GM19328 (cell line): Measurements from ENCODE around the gene ZSCAN31.

Experiments
- ATAC-seq: cut with Tn5 transposase; IDR thresholded peaks from one replicate; pipeline ENCODE4 v1.9.1; 2021; ENCODE audit warnings: mild to moderate bottlenecking, moderate library complexity; ENCODE audit not compliant: unreplicated experiment

ZSCAN31 gene

DNA sequence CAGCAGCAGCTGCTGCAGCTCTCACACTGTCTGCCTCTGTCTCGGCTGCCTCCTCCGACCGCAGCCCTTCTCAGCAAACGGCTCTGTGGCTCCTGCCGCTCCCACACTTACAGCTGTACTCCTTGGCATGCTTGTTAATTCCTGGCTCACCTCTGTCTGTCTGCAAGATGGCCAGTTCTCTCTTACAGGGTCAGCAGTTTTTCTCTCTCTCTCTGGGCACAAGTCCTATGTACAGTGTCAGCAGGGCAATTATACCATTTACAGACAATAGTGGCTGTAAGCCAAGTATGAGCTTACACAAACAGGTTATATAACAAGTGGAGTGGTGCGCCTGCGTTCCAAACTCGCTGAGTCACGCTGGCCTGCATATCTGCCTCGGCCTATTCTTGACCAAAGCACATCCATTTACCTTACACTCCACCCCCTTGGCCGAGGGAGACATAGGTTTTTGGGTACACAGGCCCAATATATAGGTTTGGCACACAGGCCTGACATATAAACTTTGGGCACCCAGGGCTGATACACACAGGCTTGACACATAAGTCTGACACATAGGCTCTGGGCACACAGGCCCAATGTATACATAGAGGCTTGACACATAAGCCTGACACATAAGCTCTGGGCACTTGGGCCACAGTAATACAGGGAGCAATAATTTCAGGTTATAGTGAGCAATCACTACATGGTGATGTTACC, 18.2 kb upstream of the ZSCAN31 start:
- ATAC-seq: no peak

DNA sequence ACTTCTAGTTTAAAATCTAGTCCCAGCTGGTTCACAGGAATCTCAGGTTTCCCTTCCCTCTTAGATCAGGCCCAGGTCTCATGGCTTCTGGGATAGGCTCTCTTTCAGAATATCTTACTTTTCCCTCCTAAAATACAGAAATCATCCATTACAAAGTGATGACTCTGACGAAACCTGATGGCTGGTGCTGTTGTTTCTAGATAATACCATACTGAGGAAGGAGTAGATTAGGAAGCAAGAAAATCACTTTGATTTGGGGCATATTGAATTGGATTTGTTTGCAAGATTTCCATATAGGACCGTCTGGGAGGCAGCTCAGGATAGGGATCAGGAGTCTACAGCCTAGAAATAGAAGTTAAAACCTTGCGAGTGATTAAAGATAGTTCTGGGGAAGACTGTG, 17.4 kb upstream of the ZSCAN31 start:
- no peak for ATAC-seq

DNA sequence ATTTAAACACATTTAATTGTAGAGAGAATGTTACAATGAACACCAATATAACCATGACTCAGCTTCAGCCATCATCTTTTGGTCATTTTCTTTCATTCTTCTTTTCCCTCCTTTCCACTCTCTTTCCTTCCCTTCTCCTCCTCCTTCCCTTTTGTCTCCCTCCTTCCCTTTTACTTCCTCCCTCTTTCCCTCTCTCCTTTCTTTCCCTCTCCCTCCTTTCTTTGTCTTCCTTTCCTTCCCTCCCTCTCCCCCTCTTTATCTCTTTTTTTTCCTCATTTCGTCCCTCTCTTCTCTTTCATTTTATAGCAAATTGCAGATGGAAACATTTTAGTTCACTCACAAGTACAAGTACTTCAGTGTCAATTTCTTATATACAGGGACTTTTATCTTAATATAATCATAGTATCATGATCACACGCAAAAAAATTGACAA, 15.6 kb upstream of the ZSCAN31 start:
- no peak for ATAC-seq

DNA sequence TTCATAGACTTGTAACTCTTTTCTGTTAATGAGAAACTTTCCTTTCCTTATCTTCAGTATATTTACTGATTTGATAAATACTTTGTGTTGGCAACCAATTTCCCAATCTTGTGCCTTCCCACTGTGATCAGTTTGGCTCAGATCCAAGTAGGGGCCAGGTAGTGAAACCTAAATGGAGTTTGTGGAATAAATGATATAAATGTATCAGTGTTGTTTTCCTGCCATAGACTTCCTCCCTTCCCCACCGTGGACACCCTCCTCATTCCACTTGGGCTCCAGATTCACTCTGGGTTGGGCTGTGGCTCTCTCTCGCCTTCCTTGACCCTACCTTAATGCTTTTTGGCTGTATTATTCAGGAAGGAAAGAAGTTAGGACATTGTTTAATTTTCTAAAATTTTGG, 15.1 kb upstream of the ZSCAN31 start:
- no peak for ATAC-seq

DNA sequence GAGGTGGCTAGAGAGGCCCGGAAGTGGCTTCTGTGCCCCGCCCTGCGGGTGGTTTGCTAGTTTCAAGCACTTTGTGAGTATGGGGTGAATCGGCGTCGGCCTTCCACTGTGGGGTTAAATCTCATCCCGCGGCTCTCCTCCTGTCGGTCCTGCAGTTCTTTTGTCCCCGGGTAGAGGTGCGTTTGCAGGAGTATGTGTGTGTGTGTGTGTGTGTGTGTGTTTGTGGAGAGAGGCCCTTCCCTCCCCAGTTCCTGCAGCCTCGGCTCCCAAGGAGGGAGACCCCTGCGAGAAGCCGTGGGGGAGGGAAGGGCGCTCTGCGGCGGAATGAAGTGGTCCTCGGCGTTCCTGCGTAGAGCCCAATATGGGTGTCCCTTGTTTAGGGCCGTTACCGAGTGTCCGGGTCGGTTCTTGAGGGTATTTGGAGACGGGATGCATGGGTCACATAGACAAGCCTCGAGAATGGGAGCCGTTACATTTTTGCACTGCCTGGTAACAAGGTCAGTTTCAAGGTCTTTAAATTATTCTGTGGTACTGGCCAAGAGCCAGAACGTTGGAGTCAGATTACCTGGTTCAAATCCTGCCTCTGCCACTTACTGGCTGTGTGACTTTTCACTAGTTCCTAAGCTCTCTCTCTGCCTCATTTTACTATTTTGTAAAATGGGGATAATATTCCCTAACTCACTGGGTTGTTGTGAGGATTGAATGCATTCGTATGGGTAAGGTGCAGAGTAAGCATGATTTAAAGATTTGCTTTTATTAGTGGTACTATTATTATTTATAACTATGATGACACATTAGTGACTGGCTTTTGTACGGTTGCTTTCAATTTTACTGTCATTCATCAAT, 14.2 kb upstream of the ZSCAN31 start, which contains the start of gene ZKSCAN3:
ZKSCAN3 (plus strand) TSS at position 56 of the 846 bp plus-strand sequence. CDS start 9,640 bp downstream, outside the sequence.
- ATAC-seq: peak; percentile 99

DNA sequence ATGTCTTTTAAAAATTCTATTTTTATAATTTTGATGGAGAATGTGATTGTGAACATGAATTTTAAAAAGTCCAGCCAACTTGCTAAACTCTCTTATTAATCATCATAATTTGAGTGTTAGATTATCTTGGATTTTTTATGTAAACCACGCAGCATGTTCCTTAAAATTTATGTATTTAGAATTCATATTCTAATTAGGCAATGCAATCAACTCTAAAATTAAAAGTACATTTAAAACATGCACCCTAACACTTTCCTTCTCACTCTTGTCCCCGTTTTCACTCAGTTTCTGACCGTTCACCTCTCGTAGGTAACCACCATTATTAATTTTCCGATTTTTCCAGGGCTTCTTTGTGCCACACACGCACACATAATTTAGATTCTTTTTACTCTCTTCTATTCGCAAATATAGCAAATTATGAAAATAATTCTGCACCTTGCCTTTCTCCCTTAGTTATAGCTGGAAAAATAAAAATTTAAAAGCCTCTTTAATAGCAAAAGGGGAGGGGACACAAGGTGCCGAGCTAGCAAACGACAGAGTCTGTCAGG, 13.5 kb upstream of the ZSCAN31 start:
- peak; percentile 12 for ATAC-seq

DNA sequence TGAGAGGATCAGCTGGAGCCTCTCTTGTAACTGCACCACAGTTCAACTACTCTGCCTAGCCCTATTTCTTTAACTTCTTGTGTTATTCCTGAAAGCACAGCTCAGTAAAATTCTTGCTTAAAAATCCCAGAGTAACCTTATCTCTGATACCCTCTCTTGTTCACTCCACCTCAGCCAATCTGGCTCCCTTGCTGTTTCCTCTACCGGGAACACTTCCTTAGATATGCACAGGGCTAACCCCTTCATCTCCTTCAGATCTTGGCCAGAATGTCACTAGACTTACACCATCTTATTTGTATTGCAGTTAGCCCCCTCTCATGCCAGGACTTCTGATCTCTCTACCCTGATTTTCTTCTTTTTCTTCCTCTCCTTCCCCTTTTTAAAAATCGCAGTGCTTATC, 11.2 kb upstream of the ZSCAN31 start:
- no peak for ATAC-seq

DNA sequence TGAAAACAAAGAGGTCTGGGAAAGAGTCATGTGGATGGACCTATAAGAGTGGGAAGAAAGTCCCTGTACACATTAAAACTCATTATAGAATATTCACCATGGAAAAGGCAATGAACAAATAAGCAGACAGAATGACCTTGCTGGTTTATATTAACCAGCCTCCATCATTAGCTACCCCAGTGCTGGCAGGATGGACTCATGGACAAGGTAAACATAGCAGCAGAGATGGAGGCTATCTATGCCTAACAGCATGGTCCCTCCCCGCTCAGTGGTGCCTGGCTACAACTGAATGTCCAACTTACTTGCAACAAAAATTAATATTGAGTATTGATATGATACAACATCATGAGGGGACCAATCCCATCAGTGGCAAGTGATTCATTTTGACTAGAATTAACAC, 9.3 kb upstream of the ZSCAN31 start:
- no peak for ATAC-seq

DNA sequence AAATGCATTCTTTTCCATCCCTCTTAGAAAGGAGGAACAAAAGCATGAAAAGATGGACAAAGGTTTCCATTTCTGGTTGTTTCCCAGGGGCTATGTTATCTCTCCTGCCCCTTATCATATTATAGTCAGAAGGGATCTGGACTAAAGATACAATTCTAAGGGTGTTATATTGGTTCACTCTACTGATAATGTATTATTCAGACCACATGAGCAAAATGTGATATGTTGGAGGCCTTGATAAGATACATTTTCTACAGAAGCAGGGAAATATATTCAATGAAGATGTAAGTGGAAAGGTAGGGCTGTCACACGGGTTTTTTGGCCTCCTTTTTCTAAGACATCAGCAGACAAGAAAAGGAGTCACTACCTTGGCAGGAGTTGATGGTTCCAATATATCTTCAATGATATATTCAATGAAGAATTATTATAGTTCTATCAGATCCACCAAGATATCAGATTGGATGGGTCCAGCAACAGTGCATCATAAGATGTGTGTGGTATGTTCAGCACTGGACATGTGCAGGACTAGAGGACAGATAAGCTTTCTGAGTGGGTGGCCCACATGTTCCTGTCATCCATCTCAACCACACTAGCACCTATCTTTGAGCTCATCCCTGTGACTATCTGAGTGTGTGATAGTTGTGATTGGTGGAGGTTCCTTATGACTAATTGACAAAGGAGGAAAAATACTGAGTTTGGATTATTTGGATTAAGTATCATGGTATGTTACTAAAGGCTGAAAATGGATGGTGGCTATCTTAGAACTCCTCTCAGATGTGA, 8.1 kb upstream of the ZSCAN31 start:
- no peak for ATAC-seq

DNA sequence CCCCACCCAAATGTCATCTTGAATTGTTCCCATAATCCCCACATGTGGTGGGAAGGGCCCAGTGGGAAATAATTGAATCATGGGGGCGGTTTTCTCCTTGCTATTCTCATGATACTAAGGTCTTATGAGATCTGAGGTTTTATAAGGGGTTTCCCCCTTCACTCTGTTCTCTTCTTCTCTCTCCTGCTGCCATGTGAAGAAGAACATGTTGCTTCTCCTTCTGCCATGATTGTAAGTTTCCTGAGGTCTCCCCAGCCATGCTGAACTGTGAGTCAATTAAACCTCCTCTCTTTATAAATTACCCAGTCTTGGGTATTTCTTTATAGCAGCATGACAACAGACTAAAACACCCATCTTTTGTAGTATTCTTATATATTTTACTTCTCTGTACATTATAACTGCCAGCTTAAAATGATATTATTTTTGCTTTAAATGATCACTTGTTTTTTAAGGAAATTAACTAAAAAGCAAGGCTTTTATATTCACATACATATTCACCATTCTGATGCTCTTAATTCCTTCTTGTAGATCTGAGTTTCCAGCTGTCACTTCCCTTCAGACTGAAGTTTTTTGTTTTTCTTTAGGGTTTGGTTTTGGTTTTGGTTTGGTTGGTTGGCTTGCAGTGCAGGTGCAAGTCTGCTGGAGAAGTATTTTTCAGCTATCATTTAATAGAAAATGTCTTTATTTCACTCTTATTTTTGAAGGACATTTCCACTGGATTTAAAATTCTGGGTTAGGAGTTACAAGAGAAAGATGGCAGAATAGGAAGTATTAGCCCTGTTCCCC, 4.6 kb upstream of the ZSCAN31 start:
- no peak for ATAC-seq

DNA sequence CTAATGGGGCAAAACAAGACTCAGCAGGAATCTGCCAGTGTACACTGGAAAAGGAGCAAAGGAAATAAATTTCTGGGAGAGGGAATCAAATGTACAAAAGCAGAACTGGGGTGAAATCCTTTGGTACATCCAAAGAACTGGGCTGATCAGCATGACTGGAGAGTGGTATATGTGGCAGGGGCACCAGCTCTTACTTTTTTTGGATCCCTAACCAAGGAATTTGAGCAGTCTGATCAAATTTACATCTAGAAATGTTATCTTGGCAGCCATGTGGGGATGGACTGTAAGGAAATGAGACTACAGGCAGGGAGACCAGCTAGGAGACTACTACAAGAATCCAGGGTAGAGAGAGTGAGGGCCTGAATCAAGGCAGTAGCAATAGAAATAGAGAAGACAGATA, 1.2 kb upstream of the ZSCAN31 start:
- ATAC-seq: no peak

DNA sequence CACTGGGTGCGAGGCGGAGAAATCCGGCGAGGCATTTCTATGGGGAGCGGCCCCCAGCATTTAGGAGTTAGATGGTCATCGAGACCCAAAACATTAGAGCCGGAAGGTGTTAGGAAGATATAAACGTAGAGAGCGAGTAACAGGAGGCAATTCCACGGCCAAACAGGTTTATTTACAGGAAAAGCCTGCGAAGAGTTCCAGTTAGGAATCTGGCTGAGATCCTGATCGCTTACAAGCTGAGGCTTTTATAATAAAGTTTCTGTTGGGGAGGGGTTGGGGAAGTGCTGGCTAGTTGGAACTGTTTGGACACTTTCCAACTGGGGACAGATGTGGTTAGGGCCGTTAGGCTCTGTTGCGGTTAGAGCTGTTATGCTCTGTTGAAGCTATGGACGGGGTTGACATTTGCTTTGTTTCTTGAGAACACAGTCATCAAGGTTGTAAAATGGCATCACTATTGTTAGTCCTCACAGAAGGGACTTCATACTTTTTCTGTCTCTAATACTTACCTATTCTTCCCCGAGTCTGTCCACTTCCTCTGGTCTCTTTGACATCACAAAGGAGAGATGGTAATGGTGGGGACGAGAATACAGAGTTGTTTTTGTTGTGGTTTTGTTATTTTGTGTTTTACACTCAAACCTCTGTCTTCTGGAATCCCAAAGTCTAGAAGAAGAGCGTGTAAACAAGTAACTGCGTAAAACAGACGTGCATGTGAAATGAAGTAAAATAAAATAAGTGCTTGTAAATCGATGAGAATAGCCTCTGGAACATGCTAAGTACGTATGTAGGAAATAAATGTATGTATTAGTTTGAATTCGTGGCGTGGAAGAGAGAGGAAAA, 554 bp upstream of the ZSCAN31 start:
- ATAC-seq: peak; percentile 43

DNA sequence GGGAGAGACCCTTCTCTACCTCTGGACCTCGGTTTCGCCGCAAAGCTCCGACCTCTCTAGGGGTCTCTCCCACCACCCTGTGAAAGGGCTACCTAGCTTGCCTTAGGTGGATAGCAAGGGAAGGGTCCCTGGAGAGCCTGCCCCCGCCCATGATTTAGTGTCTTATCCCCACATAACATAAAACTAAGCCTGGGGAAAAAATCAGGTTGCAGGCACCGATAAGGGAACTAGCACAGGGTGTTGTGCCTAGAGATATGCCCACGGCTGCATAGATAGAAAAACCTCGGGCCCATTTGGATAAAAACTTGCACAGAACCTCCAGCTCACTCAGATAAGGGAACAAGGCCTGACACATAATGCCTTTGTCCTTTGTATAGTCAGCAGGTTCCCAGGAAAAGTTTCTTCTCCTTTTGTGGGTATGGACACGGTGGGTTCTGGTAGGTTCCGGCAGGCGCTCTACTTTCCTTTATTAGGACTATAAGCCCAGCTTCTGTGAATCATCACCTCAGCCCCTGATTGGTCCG, 846 bp downstream of the ZSCAN31 start:
- ATAC-seq: no peak

DNA sequence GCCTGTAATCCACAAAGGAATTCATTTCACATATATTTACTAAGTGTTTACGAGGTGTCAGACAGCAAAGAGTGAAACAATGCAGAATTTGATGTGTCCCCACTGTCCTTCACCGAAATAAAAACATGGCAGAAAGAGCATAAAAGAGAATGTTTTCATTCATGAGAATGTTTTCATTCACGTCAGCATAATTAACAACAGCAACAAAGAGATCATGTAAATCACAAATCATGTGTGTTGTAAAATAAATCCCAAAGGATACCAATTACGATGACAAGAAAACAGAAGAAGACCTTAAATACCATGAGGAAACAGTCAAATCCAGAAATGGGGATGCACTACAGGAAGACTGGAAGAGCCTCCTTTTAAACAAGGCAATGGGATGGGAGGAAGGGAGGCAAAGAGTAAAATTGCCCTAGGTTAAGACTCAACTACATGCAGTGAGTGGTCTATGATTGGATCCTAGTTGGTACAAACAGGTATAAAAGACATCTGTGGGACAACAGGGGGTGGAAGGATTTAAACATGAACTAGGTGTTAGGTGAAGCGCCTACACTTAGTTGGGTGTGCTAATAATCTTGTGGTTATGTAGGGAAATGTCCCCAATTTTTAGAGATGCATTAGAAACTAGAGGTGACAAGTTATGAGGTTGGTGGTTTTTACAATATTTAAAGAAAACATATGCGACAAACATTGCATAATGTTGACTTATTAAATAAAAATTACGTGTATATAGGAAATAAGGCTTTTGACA, 1.5 kb downstream of the ZSCAN31 start:
- ATAC-seq: no peak

DNA sequence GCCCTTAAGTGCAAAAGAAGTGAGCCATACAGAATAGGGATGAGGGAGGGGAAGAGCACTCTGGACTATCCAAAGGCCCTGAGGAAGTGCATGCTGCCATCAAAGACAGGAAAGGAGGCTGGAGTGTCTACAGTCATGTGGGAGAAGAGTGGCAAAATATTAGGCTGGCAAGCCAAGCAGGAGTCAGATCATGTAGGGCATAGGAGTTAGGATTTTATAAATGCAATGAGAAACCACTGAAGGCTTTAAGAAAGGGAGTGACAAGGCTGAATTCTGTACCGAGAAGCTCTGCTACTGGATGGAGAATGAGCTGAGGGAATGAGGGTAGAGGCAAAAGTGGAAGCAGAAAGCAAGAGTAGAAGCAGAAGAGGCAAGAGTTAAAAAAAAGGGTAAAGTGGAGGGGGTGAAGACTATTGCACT, 2.3 kb downstream of the ZSCAN31 start:
- no peak for ATAC-seq

DNA sequence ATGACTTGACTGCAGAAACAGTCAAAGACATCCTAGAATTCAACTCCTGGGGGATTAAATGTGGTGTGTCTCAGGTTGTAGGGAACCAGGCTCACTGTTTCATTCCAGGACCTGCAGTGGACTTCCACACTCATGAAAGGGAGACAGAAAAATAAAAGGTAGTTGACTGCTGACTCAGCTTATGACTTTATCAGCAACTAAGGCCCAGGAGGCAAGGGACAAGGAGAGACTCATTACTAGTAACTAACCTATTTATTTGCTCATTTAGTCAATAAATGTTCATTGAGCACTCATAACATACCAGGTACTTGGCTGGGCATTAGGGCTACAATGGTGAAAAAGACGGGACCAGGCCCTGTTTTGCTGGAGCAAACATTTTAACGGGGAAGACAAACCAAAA, 2.9 kb downstream of the ZSCAN31 start:
- no peak for ATAC-seq

DNA sequence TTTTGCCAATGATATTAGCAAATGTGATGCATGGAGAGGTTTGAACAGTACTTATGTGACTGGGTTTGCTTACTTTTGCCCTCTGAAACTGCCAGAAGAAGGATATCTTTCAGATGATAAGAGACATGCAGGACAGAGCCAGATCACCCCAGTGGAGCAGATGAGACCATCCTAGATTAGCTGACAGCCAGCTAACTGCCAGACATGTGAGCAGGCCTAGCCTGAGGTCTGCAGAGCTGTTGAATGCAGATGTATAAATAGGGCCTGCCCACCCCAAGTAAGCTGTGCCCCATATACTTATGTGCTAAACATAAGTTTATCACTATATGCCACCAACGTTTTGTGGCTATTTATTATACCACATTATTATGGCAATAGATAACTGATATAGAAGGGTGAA, 5.9 kb downstream of the ZSCAN31 start:
- ATAC-seq: no peak

DNA sequence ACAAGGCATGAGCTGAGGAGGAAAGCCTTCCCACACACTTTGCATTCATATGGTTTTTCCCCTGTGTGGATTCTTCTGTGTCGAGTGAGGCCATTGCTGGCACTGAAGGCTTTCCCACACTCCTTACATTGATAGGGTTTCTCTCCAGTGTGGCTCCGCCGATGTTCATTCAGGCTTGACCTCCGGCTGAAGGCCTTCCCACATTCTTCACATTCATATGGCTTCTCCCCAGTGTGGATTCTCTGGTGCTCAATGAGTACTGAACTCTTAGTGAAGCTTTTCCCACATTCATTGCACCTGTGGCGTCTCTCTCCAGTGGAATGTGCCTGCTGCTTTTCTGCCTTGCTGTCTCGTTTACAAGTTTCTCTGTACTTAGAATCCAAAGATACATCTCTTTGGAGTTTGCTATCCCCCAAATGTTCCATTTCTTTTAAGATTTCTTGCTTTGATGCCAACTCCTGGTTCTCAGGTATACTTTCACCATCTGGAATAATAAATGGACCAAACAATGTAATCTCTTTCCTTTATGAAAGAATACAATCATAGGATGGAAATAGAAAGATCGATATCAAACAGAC, 9.5 kb downstream of the ZSCAN31 start:
- ATAC-seq: no peak
